ENCODE measurements around the gene IL33. TPM values are rescaled to one million over a fixed set of nuclear protein-coding genes. Genes with fewer than 3 reads are reported as not detected.

Gene IL33
- total RNA-seq, 1 experiment from 2014 or later = 0.07 TPM

DNA sequence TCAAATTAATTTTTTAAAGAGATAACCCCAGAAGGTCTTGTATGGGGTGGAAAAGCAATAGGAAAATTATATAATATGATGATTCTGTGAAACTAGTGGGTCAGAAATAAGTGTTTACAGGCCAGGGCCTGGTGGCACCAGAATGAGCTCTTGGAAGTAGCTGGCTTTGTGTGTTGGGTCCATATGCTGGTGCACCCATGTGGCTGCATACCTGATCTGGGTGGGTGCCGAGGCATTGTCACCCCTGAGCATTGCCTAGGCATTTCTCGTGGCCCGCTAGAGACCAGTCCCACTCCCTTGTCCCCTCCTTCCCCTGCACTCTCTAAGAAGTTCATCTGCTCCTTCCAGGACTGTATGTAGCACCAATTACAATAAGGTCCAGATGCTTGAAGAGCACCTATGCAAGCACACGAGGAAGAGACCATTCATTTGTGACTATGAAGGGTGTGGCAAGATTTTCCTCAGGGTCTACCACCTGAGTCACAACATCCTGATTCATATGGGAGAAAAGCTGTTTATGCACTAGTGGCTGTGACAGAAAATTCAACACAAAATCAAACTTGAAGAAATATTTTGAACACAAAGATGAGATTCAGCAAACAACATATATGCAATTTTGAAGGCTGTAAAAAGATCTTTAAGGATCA, 19.8 kb upstream of the IL33 start:
- TF ChIP-seq, protein P1, sequence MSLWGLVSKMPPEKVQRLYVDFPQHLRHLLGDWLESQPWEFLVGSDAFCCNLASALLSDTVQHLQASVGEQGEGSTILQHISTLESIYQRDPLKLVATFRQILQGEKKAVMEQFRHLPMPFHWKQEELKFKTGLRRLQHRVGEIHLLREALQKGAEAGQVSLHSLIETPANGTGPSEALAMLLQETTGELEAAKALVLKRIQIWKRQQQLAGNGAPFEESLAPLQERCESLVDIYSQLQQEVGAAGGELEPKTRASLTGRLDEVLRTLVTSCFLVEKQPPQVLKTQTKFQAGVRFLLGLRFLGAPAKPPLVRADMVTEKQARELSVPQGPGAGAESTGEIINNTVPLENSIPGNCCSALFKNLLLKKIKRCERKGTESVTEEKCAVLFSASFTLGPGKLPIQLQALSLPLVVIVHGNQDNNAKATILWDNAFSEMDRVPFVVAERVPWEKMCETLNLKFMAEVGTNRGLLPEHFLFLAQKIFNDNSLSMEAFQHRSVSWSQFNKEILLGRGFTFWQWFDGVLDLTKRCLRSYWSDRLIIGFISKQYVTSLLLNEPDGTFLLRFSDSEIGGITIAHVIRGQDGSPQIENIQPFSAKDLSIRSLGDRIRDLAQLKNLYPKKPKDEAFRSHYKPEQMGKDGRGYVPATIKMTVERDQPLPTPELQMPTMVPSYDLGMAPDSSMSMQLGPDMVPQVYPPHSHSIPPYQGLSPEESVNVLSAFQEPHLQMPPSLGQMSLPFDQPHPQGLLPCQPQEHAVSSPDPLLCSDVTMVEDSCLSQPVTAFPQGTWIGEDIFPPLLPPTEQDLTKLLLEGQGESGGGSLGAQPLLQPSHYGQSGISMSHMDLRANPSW (CRISPR knock-in tag; conservative IDR thresholded peaks at IDR 0.05; ENCODE audit: low read depth) = no peak
- TF ChIP-seq TCF7 (CRISPR knock-in tag; IDR thresholded peaks at IDR 0.05; ENCODE audit: low read depth) = no peak
- no peak for TF ChIP-seq TEAD1 (CRISPR knock-in tag; IDR thresholded peaks at IDR 0.05)
- TF ChIP-seq, protein P2, sequence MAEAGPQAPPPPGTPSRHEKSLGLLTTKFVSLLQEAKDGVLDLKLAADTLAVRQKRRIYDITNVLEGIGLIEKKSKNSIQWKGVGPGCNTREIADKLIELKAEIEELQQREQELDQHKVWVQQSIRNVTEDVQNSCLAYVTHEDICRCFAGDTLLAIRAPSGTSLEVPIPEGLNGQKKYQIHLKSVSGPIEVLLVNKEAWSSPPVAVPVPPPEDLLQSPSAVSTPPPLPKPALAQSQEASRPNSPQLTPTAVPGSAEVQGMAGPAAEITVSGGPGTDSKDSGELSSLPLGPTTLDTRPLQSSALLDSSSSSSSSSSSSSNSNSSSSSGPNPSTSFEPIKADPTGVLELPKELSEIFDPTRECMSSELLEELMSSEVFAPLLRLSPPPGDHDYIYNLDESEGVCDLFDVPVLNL (CRISPR knock-in tag; IDR thresholded peaks at IDR 0.05; ENCODE audit: borderline replicate concordance, low read depth) = no peak
- TF ChIP-seq SP1 (CRISPR knock-in tag; conservative IDR thresholded peaks at IDR 0.05) = no peak
- TF ChIP-seq TEAD4 (CRISPR knock-in tag; IDR thresholded peaks at IDR 0.05) = no peak
- TF ChIP-seq, protein P3, sequence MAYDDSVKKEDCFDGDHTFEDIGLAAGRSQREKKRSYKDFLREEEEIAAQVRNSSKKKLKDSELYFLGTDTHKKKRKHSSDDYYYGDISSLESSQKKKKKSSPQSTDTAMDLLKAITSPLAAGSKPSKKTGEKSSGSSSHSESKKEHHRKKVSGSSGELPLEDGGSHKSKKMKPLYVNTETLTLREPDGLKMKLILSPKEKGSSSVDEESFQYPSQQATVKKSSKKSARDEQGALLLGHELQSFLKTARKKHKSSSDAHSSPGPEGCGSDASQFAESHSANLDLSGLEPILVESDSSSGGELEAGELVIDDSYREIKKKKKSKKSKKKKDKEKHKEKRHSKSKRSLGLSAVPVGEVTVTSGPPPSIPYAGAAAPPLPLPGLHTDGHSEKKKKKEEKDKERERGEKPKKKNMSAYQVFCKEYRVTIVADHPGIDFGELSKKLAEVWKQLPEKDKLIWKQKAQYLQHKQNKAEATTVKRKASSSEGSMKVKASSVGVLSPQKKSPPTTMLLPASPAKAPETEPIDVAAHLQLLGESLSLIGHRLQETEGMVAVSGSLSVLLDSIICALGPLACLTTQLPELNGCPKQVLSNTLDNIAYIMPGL (CRISPR knock-in tag; IDR thresholded peaks at IDR 0.05) = no peak
- no peak for TF ChIP-seq JAZF1 (CRISPR knock-in tag; IDR thresholded peaks at IDR 0.05)
- no peak for TF ChIP-seq GTF2I (CRISPR knock-in tag; conservative IDR thresholded peaks at IDR 0.05)
- no peak for TF ChIP-seq PRRX2 (CRISPR knock-in tag; IDR thresholded peaks at IDR 0.05)
- TF ChIP-seq TP53 (CRISPR knock-in tag; IDR thresholded peaks at IDR 0.05) = no peak
- no peaks in the 10 kb centered on the region; the same call in 1 of the 2 replicates for H3K27me3 Mint-ChIP-seq (ENCODE audit: low read depth)
- no peaks in the 10 kb centered on the region for H3K36me3 Mint-ChIP-seq
- ChIA-PET CTCF (interaction anchor here (1.0 to 6.3 kb wide), 2 partner anchors 110 to 116 kb away, joined by 3 to 79 read pairs; no protein-coding TSS in a partner anchor), POLR2A (no interaction called here)
- no peak overlapping the region for H3K4me3 Mint-ChIP-seq
- H3K9me3 Mint-ChIP-seq = no peaks in the 10 kb centered on the region
- H3K27ac Mint-ChIP-seq = no peak overlapping the region
- DNase-seq (ENCODE audit: low spot score) (no peak), ATAC-seq (no peak)
- H3K4me1 Mint-ChIP-seq = peaks cover 5% of the 10 kb centered on the region

DNA sequence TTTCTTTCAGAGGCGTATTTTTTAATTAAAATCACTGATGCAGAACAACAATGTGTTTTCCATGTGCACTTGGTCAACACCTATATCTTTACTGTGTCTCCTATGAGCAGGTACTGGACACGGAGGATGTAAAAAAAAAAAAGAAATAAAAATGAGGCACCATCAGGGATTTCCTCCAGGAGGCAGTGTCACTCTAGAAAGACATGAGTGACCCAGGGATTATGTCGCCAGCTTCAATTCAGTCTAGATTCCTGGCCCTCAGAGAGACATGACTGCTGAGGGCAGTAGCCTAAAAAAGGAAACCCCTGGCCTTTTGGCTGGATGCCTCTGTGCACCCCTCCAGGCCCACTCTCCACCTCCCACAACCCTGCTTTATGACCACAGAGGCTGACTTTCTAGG, 18.3 kb upstream of the IL33 start:
- ATAC-seq = peak; percentile 91
- H3K36me3 Mint-ChIP-seq = no peaks in the 10 kb centered on the region
- no peak overlapping the region for H3K27ac Mint-ChIP-seq
- ChIA-PET CTCF (interaction anchor here (0.6 to 6.3 kb wide), 13 partner anchors 10 to 311 kb away, joined by 3 to 79 read pairs (median 4); no protein-coding TSS in a partner anchor), POLR2A (no interaction called here)
- H3K9me3 Mint-ChIP-seq = no peaks in the 10 kb centered on the region
- no peaks in the 10 kb centered on the region; the same call in 1 of the 2 replicates for H3K27me3 Mint-ChIP-seq (ENCODE audit: low read depth)
- H3K4me1 Mint-ChIP-seq = peaks cover 5% of the 10 kb centered on the region
- TF ChIP-seq, protein P4, sequence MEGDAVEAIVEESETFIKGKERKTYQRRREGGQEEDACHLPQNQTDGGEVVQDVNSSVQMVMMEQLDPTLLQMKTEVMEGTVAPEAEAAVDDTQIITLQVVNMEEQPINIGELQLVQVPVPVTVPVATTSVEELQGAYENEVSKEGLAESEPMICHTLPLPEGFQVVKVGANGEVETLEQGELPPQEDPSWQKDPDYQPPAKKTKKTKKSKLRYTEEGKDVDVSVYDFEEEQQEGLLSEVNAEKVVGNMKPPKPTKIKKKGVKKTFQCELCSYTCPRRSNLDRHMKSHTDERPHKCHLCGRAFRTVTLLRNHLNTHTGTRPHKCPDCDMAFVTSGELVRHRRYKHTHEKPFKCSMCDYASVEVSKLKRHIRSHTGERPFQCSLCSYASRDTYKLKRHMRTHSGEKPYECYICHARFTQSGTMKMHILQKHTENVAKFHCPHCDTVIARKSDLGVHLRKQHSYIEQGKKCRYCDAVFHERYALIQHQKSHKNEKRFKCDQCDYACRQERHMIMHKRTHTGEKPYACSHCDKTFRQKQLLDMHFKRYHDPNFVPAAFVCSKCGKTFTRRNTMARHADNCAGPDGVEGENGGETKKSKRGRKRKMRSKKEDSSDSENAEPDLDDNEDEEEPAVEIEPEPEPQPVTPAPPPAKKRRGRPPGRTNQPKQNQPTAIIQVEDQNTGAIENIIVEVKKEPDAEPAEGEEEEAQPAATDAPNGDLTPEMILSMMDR (IDR thresholded peaks at IDR 0.05) = peak; percentile 52
- no peak for TF ChIP-seq ESRRA (CRISPR knock-in tag; IDR thresholded peaks at IDR 0.05; ENCODE audit: borderline replicate concordance)
- no peak overlapping the region for H3K4me3 Mint-ChIP-seq
- DNase-seq (ENCODE audit: low spot score) = no peak

DNA sequence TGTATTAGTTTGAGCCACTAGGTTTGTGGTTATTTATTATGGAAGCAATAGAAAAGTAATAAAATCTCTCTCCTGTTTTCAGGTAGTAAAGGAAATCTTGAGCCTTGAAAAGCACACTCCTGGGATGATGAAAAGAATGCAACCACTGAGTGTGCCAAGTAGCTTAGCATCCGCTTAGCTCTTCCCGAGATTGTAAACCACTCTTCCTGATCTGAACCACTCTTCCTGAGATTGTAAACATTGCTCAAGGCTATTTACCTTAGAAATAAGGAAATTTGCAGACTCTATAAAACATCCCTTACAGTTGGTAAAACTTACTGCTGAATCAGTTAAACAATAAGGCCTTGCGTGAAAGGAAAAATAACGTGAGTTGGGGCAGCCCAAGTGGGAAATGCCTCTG, 17.4 kb upstream of the IL33 start:
- H3K9me3 Mint-ChIP-seq = no peaks in the 10 kb centered on the region
- no peak overlapping the region for H3K4me3 Mint-ChIP-seq
- POLR2A ChIA-PET = no interaction called here
- DNase-seq (ENCODE audit: low spot score) (no peak), ATAC-seq (no peak)
- no peak overlapping the region for H3K27ac Mint-ChIP-seq
- CTCF ChIA-PET = interaction anchor here (0.5 to 6.3 kb wide), 9 partner anchors 11 to 312 kb away, joined by 3 to 79 read pairs (median 4); no protein-coding TSS in a partner anchor
- H3K4me1 Mint-ChIP-seq = peaks cover 5% of the 10 kb centered on the region
- TF ChIP-seq ZNF416 (CRISPR knock-in tag; IDR thresholded peaks at IDR 0.05) = no peak
- H3K36me3 Mint-ChIP-seq = no peaks in the 10 kb centered on the region
- H3K27me3 Mint-ChIP-seq (ENCODE audit: low read depth) = no peaks in the 10 kb centered on the region; the same call in 1 of the 2 replicates

All from WTC11 (cell line).